NCI-H1105 treated with DMSO at 0.1 percent for 48 hours (cell line): Measurements from ENCODE around the gene CMIP.
"Not testable (repeated sequence)": the region's sequence is repeated elsewhere in the genome, so short reads cannot be mapped to it uniquely, and the experiment has no call there.

Experiments
- DNase-seq: peaks from one replicate; lab custom pipeline; 2025; lab: John Stamatoyannopoulos, UW

Gene CMIP

DNA sequence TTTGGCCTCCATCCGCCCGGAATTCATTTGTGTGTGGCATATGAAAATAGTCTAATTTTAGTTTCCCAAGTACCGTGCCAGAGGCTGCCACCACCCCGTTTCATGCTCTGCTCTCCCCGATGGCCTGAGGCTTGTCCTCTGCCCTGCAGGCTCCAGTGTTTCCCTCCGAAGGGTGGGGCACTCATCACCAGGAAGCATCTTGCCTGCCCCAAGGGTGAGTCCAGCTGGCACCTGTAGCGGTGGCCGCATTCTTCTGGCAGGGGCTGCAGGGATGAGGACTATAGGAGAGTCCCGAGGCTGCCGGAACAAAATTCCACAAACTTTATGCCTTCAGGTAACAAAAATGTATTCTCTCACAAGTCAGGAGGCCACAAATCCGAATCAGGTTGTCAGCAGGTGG, 23.1 kb upstream of the CMIP start:
- no peak for DNase-seq

DNA sequence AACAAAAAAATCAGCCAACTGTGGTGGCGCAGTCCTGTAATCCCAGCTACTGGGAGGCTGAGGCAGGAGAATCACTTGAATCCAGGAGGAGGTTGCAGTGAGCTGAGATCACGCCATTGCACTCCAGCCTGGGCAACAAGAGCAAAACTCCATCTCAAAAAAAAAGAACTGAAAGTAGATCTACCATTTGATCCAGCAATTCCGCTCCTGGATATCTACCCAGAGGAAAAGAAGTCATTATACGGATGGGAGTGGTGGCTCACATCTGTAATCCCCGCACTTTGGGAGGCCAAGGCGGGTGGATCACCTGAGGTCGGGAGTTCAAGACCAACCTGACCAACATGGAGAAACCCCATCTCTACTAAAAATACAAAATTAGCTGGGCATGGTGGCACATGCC, 22.5 kb upstream of the CMIP start:
- DNase-seq, result not testable (repeated sequence)

DNA sequence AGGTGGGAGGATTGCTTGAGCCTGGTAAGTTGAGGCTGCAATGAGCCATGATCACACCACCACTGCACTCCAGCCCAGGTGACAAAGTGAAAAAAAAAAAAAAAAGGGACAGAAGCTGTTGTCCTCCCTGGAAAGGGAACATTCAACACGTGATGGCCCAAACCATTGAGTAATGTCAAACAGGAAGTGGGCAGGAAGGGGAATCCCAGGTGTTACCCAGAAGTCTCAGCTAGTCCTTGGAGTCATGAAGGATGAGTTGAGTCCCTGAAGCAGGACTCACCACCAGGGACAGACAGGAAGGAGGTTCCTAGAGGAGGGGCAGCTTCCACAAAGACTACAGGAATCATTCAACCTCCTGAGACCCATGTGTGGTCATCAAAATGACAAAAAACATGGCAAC, 19.8 kb upstream of the CMIP start:
- DNase-seq, result no peak

DNA sequence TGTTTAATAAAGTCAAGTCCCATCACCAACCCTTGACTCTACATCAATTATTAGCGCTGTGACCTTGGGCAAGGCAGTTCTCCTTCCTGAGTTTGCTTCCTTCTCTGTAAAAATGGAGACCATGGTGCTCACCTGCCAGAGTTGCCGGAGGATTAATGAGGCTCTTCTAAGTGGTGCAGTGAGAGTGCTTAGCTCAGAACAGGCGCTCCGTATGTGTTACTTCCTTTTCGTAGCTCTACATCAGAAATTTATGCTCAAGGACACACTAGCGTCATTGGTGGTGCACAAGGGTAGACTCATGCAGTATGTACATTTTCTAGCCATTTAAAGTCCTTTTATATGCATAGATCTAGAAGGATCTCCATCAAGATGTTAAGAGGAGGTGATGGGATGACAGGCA, 17.4 kb upstream of the CMIP start:
- DNase-seq, result no peak

DNA sequence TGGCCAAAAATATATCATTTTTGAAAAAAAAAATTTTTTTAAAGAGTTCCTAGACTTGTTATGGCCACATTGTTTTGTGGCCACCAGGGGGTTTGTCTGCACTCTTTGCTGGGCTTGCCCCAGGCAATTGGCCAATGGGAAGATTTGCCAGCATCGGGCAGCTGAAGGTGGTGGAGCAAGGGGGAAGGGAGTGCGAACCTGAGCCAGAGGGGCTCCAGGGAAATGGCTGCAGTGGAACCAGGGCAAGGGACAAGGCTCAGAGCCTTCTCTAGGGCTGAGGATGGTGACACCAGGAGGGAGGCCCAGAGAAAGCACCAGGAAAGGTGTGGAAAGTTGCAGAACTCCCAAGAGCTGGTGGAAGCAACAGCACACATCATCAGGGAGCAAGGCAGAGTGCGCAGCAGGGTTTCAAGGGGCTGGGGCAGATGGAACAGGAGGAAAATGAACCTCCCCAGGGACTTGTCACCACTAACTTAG, 15.5 kb upstream of the CMIP start:
- no peak for DNase-seq

DNA sequence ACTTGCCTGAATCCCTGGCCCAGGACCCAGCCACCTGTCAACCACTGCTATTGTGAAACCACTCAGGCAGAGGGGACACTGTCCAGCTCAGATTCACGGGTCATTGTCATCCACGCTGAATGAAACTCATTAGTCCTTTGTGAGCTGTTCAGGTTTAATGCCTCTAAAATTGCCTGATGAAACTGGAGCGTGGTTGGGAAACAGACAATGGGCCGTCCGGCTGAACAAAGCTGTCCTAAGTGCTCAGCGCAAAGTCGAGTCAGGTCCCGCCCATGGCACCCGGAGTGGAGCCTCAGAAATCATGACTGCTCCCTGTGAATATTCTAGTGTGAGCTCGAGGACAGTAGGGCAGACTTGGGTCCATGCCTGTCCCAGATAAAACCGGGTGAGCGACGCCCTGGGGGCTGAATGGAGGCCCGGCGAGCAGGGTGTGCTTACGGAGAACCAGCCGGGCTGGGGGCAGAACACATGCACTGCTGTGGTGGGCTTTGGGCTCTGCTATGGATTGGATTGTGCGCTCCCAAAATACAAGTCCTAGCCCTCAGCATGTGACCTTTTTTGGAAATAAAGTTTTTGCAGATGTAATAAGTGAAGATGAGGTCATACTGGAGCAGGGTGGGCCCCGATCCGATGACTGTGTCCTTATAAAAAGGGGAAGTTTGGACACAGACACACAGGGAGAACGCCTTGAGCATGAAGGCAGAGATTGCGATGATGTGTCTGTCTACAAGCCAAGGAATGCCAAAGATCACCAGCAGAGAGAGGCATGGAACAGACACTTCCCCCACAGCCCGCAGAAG, 12.9 kb upstream of the CMIP start:
- no peak for DNase-seq

DNA sequence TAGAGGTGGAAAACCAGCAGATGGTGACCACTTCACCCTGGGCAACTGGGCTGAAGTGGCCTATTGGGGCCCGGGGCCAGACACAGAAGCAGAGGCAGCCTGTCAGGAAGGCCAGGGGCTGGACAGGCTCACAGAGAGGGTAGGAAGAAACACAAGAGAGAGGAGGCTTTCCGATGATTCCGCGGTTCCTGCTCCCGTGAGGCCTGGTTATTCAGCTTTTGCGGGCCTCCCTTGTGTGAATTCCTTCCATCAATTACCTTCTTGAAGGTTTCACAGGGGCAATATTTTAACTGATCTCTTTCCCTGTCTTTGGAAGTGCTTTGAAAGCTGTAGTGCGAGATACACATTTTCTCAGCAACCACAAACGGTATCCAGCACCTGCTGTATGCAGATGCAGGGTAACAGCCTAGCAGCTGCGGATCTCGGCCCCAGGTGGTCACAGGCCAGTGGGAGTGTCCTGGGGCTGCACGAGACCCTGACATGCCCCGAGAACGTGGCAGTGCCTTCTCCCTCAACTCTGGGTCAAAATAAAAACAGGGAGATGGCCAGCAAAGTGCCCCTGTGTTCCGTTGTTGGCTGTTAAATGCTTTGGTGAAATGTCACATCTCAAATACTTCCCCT, 11.6 kb upstream of the CMIP start:
- no peak for DNase-seq

DNA sequence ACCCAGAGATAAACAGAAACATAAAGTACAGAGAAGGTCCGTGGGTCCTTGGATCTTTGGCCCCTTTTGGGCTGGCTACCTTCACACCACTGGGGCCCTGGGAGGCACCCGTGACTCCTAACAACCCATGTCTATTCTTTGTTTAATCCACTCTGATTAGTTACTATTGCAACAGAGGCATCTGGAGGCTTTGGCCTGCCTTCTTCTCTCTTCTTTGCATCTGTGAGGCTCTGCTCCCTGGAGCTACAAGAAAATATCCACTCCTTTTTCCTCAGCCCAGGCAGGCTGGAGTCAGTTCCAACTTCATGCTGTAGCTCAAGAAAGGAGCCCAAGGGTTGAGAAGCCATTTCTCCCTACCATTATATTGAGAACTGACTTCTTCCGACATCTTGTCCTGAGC, 9.5 kb upstream of the CMIP start:
- no peak for DNase-seq

DNA sequence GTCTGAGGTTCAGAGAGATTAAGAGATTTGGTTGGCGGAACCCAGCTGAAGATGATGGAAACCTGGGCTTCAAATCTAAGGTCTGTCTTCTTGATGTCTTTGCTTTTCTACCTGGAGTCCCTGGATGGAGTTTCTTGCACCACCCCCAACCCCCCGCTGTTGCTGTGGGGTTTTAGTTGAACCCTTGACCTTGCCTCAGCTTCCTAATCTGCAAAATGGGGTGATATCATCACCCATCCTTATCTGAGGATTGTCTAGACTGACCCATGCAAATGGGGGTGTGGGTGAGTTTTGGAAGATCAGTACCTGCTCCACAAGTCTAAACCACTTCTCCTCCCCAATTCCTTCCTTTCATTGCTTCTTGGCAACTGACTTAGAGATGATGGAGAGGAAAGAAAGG, 9.0 kb upstream of the CMIP start:
- DNase-seq, result no peak

DNA sequence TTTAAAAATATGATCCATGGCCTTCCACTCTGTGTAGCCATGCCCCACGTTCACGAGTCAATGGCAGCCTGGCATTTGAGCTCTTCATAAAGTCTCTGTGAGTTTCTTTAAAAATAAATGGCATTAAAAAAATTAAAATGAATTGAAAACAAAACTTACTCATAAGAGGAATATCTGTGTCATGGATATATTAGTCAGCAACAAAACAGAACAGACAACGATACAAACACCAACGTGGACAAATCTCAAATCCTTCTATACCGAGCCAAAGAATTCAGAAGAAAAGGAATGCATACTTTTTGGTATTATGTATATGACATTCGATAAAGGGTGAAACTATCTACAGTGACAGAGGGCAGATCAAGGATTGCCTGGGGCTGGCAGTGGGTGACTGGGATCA, 8.2 kb upstream of the CMIP start:
- DNase-seq, result no peak

DNA sequence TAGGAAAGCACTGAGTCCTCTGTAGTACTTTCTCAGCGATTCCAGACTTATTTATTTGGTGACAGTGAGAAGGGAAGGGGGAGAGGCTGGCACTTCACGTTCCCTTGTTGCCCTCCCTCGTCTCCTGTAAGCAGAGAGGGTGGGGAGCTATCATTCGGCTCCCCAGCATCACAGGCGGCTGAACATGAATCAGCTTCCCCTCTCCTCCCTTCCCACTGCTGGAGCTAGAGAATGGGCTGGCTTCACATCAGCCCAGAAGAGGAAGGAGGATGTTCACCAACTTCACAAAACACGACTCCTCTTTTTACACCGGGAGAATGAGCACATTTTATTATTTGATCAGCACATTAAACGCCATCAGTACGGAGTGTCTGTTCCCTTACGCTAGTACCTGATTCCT, 6.7 kb upstream of the CMIP start:
- no peak for DNase-seq

DNA sequence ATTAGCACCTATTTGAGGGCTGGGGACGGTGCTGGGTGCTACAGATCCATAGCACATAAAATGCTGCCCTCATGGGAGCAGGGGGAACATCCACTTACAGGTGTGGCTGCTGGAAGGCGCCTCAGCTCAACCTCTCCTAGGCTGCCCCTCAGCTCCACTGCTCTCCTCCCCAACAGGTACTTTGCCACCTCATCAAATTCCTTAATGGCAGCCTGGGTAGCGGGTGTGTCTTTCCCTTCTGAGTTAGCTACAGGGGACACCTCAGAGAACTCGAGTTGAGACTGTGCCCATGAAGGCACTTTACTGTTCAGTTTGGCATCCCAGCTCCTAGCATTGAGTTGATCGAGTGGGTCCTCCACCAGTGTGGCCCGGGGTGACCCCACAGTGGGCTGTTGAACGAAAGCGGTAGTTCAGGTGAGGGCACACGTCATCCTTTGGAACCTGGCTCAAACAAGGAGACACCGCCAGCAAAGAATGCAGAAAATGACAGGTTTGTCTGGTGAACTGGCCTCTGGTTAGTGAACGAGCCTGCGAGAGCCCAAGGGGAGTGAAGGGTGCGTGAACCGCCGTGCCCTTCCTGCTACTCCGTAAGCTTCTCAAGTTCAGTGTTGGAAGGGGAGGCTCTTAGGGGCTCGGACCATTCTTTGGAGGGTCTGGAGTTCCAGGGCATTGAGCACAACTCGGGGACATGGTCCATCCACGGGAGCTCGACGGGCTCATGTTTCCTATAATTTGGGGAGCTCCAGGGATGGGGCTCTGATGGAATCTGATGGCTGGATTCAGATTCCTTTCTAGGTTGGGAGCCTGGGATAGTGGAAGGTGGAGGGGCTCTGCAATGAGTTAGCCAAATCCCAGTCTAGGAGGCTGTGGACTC, 3.5 kb upstream of the CMIP start:
- DNase-seq, result no peak

DNA sequence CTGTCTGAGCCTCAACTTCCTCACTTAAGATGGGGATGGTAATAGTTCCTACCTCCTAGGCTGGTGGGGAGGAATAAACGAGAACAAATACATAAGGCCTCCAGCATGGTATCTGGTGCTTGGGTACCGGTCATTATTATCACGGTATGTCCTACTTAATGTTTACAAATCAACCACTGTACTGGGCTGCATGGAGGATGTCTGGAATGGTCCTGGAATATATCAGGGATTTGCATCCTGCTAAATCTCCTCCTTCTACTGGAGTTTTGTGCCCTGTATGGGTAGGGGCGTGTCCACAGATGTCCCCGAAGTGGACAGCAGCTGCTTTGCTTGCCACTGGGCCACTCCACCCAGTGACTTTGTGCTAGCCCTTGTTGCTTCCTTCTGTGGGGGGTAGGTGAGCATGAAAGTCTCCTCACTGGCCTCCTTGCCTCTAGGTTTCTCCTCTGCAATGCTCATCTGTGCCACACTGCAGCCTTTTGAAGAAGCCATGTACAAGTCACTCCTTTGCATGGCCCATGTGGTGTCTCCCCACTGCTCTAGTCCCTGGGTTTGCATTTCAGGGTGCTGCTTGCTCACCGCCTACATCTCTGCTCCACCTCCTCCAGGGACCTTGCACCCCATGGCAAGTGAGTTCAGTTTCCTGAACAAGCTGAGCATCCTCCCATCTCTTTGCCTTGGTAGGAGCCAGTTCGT, 2.2 kb upstream of the CMIP start:
- no peak for DNase-seq

DNA sequence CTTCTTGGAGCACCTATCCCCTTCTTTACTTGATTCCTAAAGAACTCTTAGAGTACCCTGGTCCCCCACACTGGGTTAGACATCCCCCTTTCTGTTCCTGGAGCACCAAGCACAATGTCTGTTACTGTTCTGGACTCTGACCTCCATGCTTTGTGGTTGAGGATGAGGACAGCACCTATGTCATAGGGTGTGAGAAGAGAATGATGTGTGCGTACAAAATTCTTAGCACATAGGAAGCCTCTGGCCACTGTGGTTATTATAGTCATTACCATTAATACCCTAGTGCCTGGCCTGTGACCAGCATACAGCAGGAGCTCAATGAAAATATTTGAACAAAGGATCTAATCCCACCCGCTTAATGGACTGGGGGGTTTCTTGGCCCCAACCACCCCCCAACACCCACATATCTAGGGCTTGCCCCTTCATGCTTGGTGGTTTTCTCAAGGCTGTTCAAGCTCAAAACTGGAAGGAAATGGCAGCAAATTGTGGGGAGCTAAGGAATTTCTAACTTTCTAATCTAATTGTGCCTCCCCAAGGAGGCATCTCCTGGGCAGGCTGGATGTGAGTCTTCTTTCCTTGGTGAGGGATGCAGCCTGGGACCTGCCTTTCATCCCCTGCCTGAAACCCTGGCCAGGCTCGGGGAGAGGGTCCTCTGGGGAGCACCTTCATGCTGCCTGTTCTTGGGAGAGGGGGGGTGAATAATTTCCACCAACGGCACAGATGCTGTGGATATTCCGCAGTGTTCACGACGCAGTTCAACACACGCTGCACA, 1.5 kb upstream of the CMIP start:
- DNase-seq, result no peak

DNA sequence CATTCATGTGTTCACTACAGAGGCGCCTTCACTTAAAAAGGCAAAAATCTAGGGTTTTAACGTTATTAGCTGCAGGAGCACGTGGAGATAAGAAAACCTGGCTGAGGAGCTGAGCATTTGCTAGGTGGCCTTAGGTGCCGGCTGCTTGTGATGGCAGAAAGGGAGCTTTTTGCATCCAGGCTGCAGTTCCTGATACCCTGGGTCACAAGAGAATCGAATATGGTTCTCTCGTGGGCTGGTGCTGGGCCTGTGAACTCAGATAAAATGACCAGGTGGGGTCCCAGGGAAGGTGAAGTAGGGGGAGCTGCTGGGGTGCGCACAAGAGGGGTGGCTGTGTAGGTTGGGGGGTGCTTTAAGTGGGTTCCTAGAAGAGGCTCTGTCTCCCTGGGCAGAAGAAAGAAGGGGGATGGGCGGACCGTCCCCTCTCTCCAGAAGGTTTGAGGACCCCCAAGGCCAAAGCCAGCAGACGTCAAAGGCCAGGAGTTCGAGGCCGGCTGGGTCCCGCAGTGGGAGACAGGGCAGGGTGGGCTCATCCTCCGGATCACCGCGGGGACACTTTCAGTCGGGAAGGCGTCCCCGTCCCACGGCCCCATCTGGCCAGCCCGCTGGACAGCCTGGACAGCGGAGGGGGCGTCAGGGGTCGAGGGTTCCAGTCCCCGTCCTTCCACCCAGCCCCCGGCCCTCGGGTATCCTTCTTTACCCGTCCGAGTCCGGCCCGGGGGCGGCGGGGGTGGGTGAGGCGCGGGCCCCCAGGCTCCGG, 740 bp upstream of the CMIP start:
- DNase-seq, result no peak

DNA sequence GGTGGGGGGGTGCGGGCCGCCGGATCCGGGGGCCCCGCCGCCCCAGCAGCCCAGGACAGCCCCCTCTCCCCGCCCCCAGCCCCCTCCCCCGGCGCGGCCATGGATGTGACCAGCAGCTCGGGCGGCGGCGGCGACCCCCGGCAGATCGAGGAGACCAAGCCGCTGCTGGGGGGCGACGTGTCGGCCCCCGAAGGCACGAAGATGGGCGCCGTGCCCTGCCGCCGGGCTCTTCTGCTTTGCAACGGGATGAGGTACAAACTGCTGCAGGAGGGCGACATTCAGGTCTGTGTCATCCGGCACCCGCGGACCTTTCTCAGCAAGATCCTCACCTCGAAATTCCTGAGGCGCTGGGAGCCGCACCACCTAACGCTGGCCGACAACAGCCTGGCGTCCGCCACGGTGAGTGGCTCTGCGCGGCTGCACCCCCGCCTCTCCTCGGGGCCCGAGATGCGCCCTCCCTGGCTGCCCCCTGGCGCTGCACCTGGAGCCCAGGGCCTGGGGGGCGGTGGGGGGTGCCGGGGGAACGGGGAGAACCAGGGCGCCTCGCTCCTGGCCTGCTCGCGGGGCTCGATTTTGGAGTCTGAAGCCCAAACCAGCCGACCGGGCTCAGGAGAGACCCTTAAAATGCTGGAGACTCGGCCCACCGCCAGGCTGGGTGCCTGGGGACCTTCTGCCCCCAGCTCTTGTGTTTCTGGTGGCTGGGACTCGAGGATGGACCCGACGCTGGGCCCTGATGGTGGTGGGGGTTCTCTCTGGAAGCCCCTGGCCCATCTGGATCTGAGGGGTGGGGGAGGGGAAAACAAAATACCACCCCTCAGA, 744 bp downstream of the CMIP start:
- no peak for DNase-seq

DNA sequence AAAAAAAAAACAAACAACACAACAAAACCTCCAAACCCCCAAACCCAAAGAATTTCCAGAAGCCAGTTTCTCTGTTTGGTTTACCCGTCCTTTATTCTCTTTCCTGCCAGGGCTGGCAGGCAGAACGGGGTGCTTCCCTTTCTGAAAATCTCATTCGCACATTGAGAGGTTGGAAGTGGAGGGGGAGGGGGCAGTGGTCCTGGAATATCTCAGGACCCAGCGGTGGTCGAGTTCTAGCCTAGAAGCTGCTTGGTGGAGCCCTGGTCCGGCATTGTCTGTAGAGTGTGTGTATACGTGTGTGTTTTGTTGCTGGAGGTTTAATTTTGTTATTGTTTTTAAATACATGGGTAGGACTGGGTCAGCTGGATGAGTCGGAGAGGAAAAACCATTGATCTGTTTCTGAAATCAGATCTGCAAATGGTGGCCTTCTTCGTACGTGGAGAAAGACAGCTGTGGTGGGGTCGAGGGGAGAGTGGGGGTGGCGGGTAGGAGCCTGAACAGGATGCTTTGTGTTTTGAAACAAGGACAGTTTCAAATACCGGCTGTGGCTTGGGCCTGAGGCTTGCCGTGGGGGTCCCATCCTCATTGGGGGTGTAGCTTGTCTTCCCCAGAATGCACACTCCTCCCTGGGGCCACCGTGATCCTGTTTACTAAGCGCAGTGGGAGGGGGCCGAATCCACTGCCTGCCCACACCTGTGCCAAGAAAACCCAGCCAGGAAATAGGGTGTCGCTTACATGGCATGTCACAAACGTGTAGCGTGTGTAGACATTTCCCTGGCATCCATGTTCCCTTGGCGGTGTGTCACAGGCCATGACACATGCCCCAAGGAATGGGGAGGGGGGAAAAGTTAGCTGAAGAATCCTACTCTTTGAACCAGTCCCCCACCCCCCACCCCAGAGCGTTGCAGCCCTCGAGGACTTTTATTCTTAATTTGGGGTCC, 1.6 kb downstream of the CMIP start:
- DNase-seq, result peak; percentile 19

DNA sequence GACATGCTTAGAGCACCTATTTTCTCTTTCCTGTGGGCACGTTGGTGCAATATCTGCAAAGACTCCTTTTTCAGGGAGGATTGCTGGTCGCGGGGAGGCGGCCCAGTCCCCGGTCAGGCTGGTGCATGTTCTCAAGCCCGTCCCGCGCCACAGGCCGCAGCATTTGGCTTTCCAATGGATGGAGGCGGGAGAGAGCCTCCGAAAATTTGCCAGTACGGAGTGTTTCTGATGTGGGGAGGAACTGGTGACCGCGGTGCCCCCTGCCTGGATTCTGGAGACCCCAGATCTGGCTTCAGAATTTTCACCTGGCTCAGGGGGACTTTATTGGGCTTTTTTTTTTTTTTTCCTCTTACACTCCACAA, 2.3 kb downstream of the CMIP start:
- no peak for DNase-seq
